HEK293 (cell line): ENCODE measurements around the gene CSRP2.

Experiments
- ELK4 ChIP-seq: IDR thresholded peaks from 2 replicates; pipeline ENCODE4 v1.6.1; 2011; ENCODE audit warnings: mild to moderate bottlenecking, low read depth, low read length, borderline replicate concordance
- ZBTB20 ChIP-seq: fragments of 450-650 bp; formaldehyde crosslinking; IDR thresholded peaks from 2 replicates; pipeline ENCODE4 v1.5.1; 2016; ENCODE audit warnings: missing biosample characterization, missing genetic modification characterization
- ZNF221 ChIP-seq: fragments of 450-650 bp; formaldehyde crosslinking; IDR thresholded peaks from 2 replicates; pipeline ENCODE4 v1.5.1; 2017; ENCODE audit warnings: missing biosample characterization, missing genetic modification characterization, borderline replicate concordance
- ZNF24 ChIP-seq: fragments of 450-650 bp; formaldehyde crosslinking; IDR thresholded peaks from 2 replicates; pipeline ENCODE4 v1.5.1; 2016; ENCODE audit warnings: missing biosample characterization, missing genetic modification characterization
- ZNF266 ChIP-seq: fragments of 450-650 bp; formaldehyde crosslinking; IDR thresholded peaks from 2 replicates; pipeline ENCODE4 v1.5.1; 2016; ENCODE audit warnings: missing biosample characterization, missing genetic modification characterization, low read depth
- ZNF292 ChIP-seq: fragments of 450-650 bp; formaldehyde crosslinking; IDR thresholded peaks from 2 replicates; pipeline ENCODE4 v1.5.1; 2016; ENCODE audit warnings: low read depth, missing biosample characterization, missing genetic modification characterization, borderline replicate concordance
- ZNF530 ChIP-seq: fragments of 450-650 bp; formaldehyde crosslinking; IDR thresholded peaks from 2 replicates; pipeline ENCODE4 v1.5.1; 2016; ENCODE audit warnings: low read depth, missing biosample characterization, missing genetic modification characterization
- ZNF747 ChIP-seq: fragments of 450-650 bp; formaldehyde crosslinking; IDR thresholded peaks from 2 replicates; pipeline ENCODE4 v1.5.1; 2016; ENCODE audit warnings: missing biosample characterization, missing genetic modification characterization
- ZNF777 ChIP-seq: fragments of 450-650 bp; formaldehyde crosslinking; IDR thresholded peaks from 2 replicates; pipeline ENCODE4 v1.5.1; 2017; ENCODE audit warnings: missing biosample characterization, missing genetic modification characterization, borderline replicate concordance
- TF ChIP-seq, protein P1 (sequence below): fragments of 450-650 bp; formaldehyde crosslinking; IDR thresholded peaks from 2 replicates; pipeline ENCODE4 v1.5.1; 2016; ENCODE audit warnings: missing biosample characterization, missing genetic modification characterization, low read depth
- TF ChIP-seq, protein P2 (sequence below): fragments of 450-650 bp; formaldehyde crosslinking; IDR thresholded peaks from 2 replicates; pipeline ENCODE4 v1.5.1; 2016; ENCODE audit warnings: missing biosample characterization, missing genetic modification characterization
- TF ChIP-seq, protein P3 (sequence below): sonication (generic); formaldehyde crosslinking; IDR thresholded peaks from 2 replicates; pipeline ENCODE4 v1.8.1; 2022; ENCODE audit warnings: mild to moderate bottlenecking, moderate library complexity, missing genetic modification reagents

DNA sequence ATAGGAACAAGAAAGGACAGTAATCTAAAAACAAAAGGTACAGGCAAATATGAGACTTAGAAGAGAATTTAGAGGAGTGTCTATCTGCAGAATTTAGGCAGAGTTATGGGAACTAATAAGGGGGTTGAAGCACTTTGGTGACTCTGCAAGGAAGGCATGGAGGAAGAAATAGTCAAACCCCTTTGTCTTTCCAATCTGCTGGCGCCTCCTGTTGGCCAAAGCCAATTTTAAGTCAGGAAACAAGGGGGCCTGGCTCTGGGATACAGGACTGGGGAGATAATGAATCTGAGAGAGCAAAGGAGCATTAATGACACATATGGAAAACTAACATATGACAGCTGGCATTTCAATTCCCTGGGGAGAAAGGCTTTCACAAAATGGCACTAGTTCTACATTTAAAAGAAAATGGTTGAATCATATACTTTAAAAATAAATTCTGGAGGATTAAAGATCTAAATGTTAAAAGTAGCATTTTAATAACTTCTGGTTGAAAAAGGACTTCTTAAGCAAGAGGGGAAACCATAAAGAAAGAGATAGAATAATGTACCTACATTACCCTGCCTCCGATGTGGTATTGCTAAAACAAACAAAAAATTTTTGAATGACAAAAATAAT lies 48.5 kb upstream of the CSRP2 start:
- TF ChIP-seq, protein P1, sequence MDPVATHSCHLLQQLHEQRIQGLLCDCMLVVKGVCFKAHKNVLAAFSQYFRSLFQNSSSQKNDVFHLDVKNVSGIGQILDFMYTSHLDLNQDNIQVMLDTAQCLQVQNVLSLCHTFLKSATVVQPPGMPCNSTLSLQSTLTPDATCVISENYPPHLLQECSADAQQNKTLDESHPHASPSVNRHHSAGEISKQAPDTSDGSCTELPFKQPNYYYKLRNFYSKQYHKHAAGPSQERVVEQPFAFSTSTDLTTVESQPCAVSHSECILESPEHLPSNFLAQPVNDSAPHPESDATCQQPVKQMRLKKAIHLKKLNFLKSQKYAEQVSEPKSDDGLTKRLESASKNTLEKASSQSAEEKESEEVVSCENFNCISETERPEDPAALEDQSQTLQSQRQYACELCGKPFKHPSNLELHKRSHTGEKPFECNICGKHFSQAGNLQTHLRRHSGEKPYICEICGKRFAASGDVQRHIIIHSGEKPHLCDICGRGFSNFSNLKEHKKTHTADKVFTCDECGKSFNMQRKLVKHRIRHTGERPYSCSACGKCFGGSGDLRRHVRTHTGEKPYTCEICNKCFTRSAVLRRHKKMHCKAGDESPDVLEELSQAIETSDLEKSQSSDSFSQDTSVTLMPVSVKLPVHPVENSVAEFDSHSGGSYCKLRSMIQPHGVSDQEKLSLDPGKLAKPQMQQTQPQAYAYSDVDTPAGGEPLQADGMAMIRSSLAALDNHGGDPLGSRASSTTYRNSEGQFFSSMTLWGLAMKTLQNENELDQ: no peak
- TF ChIP-seq ZNF747 (tag by site-specific recombination) (no peak), ZNF292 (tag by site-specific recombination) (no peak), ZBTB20 (tag by site-specific recombination) (no peak), ZNF530 (tag by site-specific recombination) (no peak), ELK4 (no peak), ZNF266 (no peak), ZNF777 (tag by site-specific recombination) (no peak), ZNF24 (tag by site-specific recombination) (no peak), ZNF221 (tag by site-specific recombination) (no peak)
- TF ChIP-seq, protein P2, sequence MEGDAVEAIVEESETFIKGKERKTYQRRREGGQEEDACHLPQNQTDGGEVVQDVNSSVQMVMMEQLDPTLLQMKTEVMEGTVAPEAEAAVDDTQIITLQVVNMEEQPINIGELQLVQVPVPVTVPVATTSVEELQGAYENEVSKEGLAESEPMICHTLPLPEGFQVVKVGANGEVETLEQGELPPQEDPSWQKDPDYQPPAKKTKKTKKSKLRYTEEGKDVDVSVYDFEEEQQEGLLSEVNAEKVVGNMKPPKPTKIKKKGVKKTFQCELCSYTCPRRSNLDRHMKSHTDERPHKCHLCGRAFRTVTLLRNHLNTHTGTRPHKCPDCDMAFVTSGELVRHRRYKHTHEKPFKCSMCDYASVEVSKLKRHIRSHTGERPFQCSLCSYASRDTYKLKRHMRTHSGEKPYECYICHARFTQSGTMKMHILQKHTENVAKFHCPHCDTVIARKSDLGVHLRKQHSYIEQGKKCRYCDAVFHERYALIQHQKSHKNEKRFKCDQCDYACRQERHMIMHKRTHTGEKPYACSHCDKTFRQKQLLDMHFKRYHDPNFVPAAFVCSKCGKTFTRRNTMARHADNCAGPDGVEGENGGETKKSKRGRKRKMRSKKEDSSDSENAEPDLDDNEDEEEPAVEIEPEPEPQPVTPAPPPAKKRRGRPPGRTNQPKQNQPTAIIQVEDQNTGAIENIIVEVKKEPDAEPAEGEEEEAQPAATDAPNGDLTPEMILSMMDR (tag by site-specific recombination): no peak
- TF ChIP-seq, protein P3, sequence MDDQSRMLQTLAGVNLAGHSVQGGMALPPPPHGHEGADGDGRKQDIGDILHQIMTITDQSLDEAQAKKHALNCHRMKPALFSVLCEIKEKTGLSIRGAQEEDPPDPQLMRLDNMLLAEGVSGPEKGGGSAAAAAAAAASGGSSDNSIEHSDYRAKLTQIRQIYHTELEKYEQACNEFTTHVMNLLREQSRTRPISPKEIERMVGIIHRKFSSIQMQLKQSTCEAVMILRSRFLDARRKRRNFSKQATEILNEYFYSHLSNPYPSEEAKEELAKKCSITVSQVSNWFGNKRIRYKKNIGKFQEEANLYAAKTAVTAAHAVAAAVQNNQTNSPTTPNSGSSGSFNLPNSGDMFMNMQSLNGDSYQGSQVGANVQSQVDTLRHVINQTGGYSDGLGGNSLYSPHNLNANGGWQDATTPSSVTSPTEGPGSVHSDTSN (CRISPR knock-in tag): no peak
